Panc1 (cell line): ENCODE results near the gene MAGI2. TPM values are rescaled to one million over a fixed set of nuclear protein-coding genes. Genes with fewer than 3 reads are reported as not detected.

Experiments
- ATAC-seq: fragments of 200-7000 bp; cut with Tn5 transposase; 2 replicates; pipeline ENCODE4 v1.9.1; 2020; ENCODE audit warnings: mild to moderate bottlenecking, moderate library complexity
- BruUV-seq: library from RNA; stranded (reverse); fragments of 400-500 nt; replicated peaks from 2 replicates; lab custom pipeline; 2021; lab: Mats Ljungman, UMichigan
- CTCF ChIA-PET: fragments of 300-600 bp; sonication (Branson Sonifier 250); formaldehyde crosslinking; loops from one replicate; lab custom pipeline; 2022; ENCODE audit warnings: antibody characterized with exemption; lab: Charles Lee
- POLR2A ChIA-PET: fragments of 300-600 bp; sonication (Branson Sonifier 250); formaldehyde crosslinking; loops from one replicate; lab custom pipeline; 2022; ENCODE audit warnings: antibody characterized with exemption; lab: Charles Lee
- DNase-seq: peaks from one replicate; pipeline ENCODE4 v3.0.0-alpha.2; 2010; ENCODE audit warnings: low read depth, low spot score
- H3K27ac ChIP-seq: 2 replicates; pipeline ENCODE4 v1.5.1; 2011; ENCODE audit warnings: mild to moderate bottlenecking, low read length, inconsistent platforms
- H3K27me3 ChIP-seq: fragments of 200-500 bp; sonication (Bioruptor generic); 2 replicates; pipeline ENCODE4 v1.6.0; 2014; ENCODE audit warnings: low read length, inconsistent platforms; ENCODE audit not compliant: control insufficient read depth, insufficient read depth
- H3K36me3 ChIP-seq: fragments of 200-500 bp; sonication (Bioruptor generic); 2 replicates; pipeline ENCODE4 v1.5.1; 2014; ENCODE audit warnings: inconsistent platforms, mild to moderate bottlenecking, low read length, moderate library complexity; ENCODE audit not compliant: control insufficient read depth, insufficient read depth
- H3K4me1 ChIP-seq: 2 replicates; pipeline ENCODE4 v1.5.1; 2011; ENCODE audit warnings: inconsistent platforms, mild to moderate bottlenecking, low read length, moderate library complexity; ENCODE audit not compliant: control insufficient read depth, insufficient read depth
- H3K4me3 ChIP-seq, 2 experiments: 2 replicates each; pipeline ENCODE4 v1.5.1; 2011 to 2012; ENCODE audit warnings: low read depth in 2 of 2, low read length in 2 of 2, mild to moderate bottlenecking in 2 of 2, inconsistent platforms in 1 of 2, moderate library complexity in 1 of 2
- H3K9me3 ChIP-seq: fragments of 200-500 bp; sonication (Bioruptor generic); 2 replicates; pipeline ENCODE4 v1.5.1; 2014; ENCODE audit warnings: low read depth, mild to moderate bottlenecking, inconsistent platforms, low read length, moderate library complexity; ENCODE audit not compliant: control insufficient read depth, insufficient read depth
- CTCF ChIP-seq: fragments of 450-650 bp; IDR thresholded peaks from 2 replicates; pipeline ENCODE4 v1.5.1; 2017; ENCODE audit warnings: mild to moderate bottlenecking
- POLR2AphosphoS5 ChIP-seq: IDR thresholded peaks from 2 replicates; pipeline ENCODE4 v1.6.1; 2012; ENCODE audit warnings: mild to moderate bottlenecking, low read depth, low read length, moderate library complexity
- REST ChIP-seq, 2 experiments: IDR thresholded peaks; 2 replicates each; pipeline ENCODE4 v1.6.1; 2011 to 2012; ENCODE audit warnings: low read depth in 2 of 2, control low read depth in 1 of 2, low read length in 1 of 2, mild to moderate bottlenecking in 1 of 2, moderate library complexity in 1 of 2; ENCODE audit not compliant: insufficient read depth in 1 of 2
- SIN3A ChIP-seq: IDR thresholded peaks from 2 replicates; pipeline ENCODE4 v1.6.1; 2012; ENCODE audit warnings: low read depth, mild to moderate bottlenecking, low read length, moderate library complexity, borderline replicate concordance; ENCODE audit not compliant: insufficient read depth
- TCF7L2 ChIP-seq: IDR thresholded peaks from 2 replicates; pipeline ENCODE4 v1.6.1; 2011; ENCODE audit warnings: mild to moderate bottlenecking, low read depth, low read length, inconsistent platforms
- in situ Hi-C: cut with HindIII; loops from 2 replicates; pipeline ENCODE4 v1.10.0; 2016; ENCODE audit warnings: low sequenced_read_pairs, low pct_unique_long_range_greater_than_20kb
- intact Hi-C: fragments of 100-400 bp; cut with micrococcal nuclease; formaldehyde crosslinking; loops from one replicate; pipeline ENCODE4 v1.10.0; 2022; ENCODE audit not compliant: unreplicated experiment
- total RNA-seq: library from RNA; stranded (reverse); gene quantifications from one replicate; pipeline ENCODE4 v1.2.1, GENCODE V29; 2021; ENCODE audit not compliant: unreplicated experiment

MAGI2 gene
- total RNA-seq, 1 experiment from 2014 or later = 5.4 TPM

GRCh38 chr7:78389022-78389421, 1064.4 kb downstream of the MAGI2 start:
- Histone ChIP-seq H3K4me3 (no peak overlapping the region), H3K27me3 (peaks cover 2% of the 10 kb centered on the region; the same call in 1 of the 2 replicates), H3K9me3 (no peaks in the 10 kb centered on the region), H3K27ac (no peak overlapping the region), H3K4me1 (no peaks in the 10 kb centered on the region), H3K36me3 (no peaks in the 10 kb centered on the region)
- POLR2A ChIA-PET = no interaction called here
- TF ChIP-seq SIN3A = no peak
- TF ChIP-seq CTCF = no peak
- no peak for TF ChIP-seq TCF7L2
- TF ChIP-seq REST (IDR thresholded peaks at IDR 0.05; ENCODE audit: insufficient read depth in 1 of 2, low read depth in 2 of 2, low read length in 1 of 2) = no peak
- no peak for TF ChIP-seq POLR2AphosphoS5
- ATAC-seq (no peak), DNase-seq (no peak)
- no TSS peak for BruUV-seq
- CTCF ChIA-PET = no interaction called here
- intact Hi-C loops = no loop called here
- in situ Hi-C loops = no loop called here

- intact Hi-C loops (no loop called here), in situ Hi-C loops (no loop called here)
- Histone ChIP-seq H3K27me3 (peaks cover under 1% of the 10 kb centered on the region; the same call in 1 of the 2 replicates), H3K36me3 (no peaks in the 10 kb centered on the region), H3K9me3 (no peaks in the 10 kb centered on the region), H3K27ac (no peak overlapping the region), H3K4me1 (no peaks in the 10 kb centered on the region), H3K4me3 (no peak overlapping the region)
- DNase-seq (no peak), ATAC-seq (no peak)
- ChIA-PET CTCF (no interaction called here), POLR2A (no interaction called here)
- no TSS peak for BruUV-seq
- no peak for TF ChIP-seq SIN3A
- no peak for TF ChIP-seq POLR2AphosphoS5
- TF ChIP-seq CTCF = no peak
- TF ChIP-seq REST (IDR thresholded peaks at IDR 0.05; ENCODE audit: insufficient read depth in 1 of 2, low read depth in 2 of 2, low read length in 1 of 2) = no peak
- no peak for TF ChIP-seq TCF7L2
These were observed 1066.9 kb downstream of the MAGI2 start for GRCh38 chr7:78386520-78386919.
